ENCODE measurements around the gene OR10A5.

DNA sequence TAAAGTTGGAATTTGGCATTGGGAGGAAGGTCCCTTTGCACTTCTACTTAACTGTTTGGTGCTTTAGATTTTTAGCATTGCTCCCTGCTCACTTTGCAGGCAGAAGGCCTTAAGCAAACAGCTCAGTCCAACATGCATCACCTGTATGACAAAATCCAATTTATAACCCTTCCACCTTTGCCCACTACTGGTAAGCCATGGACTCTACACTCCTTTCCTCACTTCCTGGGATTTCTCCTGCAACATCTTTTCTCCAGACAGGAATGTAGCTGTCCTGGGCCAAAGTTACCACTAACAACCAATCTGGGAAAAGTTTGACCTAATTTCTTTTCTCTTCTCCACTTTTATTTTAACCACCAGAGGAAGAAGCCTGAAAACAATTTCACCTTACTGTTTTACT, 48.6 kb downstream of the OR10A5 start:
- no peak for TF ChIP-seq POLR2A (IDR thresholded peaks at IDR 0.05)
- TF ChIP-seq, protein P1, sequence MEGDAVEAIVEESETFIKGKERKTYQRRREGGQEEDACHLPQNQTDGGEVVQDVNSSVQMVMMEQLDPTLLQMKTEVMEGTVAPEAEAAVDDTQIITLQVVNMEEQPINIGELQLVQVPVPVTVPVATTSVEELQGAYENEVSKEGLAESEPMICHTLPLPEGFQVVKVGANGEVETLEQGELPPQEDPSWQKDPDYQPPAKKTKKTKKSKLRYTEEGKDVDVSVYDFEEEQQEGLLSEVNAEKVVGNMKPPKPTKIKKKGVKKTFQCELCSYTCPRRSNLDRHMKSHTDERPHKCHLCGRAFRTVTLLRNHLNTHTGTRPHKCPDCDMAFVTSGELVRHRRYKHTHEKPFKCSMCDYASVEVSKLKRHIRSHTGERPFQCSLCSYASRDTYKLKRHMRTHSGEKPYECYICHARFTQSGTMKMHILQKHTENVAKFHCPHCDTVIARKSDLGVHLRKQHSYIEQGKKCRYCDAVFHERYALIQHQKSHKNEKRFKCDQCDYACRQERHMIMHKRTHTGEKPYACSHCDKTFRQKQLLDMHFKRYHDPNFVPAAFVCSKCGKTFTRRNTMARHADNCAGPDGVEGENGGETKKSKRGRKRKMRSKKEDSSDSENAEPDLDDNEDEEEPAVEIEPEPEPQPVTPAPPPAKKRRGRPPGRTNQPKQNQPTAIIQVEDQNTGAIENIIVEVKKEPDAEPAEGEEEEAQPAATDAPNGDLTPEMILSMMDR (IDR thresholded peaks at IDR 0.05) = no peak

All from sigmoid colon (tissue), 3 donors.